HG03342 (cell line): ENCODE results near the gene ALDH3B1.

Source experiments
- ATAC-seq: cut with Tn5 transposase; IDR thresholded peaks from one replicate; pipeline ENCODE4 v1.9.1; 2021; ENCODE audit warnings: mild to moderate bottlenecking, moderate library complexity; ENCODE audit not compliant: unreplicated experiment

The ALDH3B1 gene

GRCh38 chr11:68043349-68044144, 33.4 kb downstream of the ALDH3B1 start:
- ATAC-seq, result no peak

DNA sequence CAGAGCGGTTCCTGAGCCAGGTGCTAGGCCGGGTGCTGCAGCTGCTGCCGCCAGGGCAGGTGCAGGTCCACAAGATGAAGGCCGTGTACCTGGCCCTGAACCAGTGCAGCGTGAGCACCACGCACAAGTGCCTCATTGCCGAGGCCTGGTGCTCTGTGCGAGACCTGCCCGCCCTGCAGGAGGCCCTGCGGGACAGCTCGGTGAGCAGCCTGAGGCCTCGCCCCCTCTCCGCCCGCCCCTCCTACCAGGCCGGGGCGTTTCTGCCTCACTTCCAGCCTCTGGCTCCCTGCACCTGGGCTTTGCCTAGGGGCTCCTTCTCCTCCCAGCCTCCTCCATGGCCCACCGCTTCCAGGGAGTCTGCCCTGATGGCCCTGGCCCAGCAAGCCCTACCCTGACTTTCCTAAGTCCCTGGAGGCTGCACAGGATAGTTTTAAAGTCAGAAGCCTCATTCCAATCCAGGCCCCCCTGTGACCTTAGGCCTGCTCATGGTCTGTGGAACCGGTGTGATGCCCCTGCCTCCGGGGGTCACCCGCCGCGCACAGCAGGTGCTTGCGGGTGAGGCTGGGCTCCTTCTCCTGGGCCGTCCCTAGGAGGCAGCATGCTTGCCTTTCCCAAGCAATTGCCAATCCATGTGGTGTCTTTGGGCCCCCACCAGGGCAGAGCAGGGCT, 34.2 kb downstream of the ALDH3B1 start:
- no peak for ATAC-seq

- ATAC-seq, result no peak
These were observed 34.8 kb downstream of the ALDH3B1 start for GRCh38 chr11:68044898-68045351.

- ATAC-seq, result no peak
These were observed 37.5 kb downstream of the ALDH3B1 start for GRCh38 chr11:68047437-68048290.

GRCh38 chr11:68048681-68049508, 38.8 kb downstream of the ALDH3B1 start:
- no peak for ATAC-seq

DNA sequence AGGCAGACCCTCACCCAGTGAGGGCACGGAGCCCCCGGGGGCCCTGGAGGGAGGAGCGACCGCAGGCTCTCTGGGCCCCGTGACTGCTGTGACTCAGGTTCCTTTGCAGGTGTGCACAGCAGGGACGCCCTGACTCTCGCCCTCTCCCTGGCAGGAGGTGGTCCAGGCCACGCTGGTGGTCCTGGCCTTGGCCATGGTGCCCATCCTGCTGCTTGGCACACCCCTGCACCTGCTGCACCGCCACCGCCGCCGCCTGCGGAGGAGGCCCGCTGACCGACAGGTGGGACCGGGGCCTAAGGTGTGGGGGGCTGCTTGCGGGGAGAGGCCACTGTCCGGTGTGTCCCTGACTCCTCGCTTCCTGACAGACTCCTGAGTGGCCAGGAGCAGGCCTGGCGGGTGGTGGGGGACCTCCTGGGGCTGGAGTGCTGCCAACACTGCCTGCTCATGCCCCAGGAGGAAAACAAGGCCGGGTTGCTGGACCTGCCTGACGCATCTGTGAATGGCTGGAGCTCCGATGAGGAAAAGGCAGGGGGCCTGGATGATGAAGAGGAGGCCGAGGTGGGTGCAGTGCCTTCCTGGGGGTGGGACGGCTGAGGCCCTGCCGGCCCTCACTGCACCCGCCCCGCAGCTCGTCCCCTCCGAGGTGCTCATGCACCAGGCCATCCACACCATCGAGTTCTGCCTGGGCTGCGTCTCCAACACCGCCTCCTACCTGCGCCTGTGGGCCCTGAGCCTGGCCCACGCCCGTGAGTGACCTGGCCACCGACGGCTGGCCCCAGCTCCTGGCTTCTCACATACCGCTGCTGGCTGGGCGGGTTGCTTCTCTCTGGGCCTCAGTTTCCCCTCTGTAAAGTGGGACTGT, 39.6 kb downstream of the ALDH3B1 start:
- ATAC-seq, result no peak

DNA sequence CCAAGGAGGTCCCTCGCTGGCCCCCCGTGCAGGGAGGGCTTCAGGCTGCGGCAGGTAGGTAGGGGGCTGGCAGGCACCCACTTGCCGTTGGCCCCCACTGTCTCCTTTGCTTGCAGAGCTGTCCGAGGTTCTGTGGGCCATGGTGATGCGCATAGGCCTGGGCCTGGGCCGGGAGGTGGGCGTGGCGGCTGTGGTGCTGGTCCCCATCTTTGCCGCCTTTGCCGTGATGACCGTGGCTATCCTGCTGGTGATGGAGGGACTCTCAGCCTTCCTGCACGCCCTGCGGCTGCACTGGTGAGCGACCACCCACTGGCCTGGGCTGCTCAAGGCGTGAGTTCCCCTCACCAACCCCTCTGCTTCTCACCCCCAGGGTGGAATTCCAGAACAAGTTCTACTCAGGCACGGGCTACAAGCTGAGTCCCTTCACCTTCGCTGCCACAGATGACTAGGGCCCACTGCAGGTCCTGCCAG, 40.3 kb downstream of the ALDH3B1 start:
- no peak for ATAC-seq

DNA sequence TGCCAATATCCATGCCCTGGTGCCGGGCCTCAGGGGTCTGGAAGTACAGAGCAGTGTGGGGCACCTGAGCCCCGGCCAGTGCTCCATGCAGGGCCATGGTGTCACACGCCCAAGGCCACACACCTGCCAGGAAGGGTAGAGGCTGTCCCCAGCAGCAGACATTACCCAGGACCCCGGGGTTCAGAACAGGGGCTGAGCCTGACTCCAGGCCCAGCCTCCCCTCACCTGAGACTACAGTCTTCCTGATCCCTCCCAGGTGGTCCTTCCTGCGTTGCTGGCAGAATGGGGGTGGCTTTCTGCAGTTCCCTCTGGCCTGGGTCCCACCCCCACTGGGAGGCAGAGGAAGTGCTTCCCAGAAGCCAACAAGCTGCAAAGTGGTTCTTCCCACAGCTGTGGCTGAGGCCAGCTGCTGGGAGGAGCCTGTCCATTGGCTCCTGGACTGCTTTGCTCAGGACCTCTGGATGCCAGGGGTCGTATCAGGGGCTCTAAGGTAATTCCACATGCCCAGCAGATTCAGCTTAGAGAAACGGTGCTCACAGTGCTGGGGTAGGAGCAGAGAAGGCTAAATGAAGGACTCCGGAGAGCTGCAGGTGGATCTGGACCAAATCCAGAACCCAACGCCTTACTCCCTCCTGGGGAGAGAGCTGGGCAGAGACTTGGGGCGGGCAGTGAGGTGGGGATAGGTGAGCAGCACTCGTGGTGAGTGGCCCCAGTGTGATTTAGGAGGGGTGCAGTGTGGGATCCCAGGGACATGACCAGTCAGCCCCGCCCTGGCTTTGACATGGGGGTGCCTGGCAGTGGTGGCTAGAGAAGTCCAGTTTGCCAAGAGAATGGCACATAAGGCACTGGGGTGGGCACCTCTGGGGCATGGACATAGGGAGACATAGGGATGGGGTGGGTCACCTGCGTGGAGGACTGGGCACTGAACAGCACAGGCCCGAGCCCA, 41.3 kb downstream of the ALDH3B1 start:
- no peak for ATAC-seq

DNA sequence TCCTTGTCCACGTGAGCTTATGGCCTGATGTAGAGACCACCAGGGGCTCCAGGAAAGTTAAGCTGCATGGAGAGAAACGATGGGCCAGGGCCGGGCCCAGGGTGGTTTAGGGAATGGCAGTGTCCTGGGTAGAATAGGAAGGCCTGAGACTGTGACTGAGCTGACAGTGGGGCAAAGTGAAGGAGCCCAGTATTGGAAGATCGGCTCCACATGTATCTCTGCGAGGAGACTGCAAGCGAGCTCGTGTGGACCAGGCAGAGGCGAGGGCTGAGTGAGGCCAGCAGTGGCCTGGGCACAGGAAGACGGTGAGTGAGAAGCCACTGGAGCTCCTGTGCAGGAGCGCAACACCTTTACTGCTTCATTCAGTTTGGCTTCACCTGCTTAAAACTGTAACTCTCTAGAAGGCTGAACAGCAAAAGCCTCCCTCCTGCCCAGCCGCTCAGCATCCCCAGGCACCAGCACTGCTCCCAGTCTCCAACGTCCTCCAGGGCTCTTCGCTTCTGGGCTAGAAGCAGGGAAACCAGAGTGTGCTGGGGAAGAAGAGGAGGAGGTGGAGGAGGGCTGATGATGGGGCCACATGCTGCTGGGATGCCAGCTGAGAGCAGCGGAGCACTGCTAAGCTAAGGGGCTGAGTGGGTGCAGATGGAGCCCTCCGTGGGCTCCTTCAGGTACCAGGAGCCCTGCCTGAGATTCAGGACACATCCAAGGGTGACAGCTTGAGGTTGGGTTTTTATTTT, 42.2 kb downstream of the ALDH3B1 start:
- ATAC-seq, result no peak

DNA sequence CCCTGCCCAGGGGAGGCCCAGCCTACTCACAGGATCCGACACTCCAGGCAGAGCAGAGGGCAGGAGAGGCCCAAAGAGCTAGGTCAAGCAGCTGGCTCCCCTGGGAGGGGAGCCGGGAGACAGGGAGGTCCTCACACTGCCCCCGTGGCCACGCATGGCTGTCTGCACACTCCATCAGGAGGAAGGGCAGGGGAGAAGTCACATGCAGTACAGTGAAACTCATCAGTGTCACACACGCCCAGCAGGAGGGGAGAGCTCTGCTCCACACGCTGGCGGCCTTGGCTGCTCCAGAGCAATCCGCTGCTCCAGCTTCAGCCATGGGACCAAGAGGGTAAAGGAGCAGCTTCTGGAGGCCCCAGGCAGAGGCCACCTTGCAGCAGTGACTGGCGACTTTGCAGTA, 43.0 kb downstream of the ALDH3B1 start:
- no peak for ATAC-seq

GRCh38 chr11:68053981-68054812, 44.1 kb downstream of the ALDH3B1 start:
- no peak for ATAC-seq

DNA sequence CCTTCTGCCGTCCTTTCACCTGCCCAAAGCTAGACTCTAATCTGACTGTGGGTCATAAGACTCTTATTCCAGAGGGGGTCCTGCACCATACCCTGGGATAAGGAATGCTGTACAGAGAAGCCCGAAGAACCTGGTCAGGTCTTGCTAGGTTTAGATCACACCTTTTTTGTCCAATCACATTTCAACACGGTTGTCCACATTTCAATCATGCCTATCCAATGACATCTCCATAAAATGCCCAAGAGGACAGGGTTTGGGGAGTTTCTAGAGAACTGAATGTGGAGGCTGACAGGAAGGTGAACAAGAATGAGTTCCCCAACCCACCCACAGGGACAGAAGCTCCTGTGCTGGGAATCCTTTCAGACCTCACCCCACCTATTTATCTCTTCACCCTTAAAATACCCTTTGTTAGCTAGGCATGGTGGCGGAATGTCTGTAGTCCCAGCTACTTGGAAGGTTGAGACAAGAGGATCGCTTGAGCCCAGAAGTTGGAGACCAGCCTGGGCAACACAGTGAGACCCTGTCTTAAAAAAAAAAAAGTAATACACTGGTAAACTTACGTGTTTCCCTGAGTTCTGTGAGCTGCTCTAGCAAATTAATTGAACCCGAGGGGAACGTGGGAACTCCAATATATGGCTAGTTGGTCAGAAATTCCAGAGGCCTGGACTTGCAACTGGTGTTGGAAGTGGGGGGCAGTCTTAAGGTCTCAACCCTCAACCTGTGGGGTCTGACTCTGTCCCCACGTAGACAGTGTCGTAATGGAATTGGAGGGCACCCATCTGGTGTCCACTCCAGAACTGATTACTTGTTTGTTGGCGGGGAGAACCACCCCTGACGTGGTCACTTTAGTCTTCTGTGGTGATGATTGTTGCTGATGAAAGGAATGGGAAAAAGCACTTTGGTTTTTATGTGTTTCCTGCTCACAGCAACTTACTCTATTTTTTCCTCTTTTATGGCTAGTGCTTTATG, 46.5 kb downstream of the ALDH3B1 start:
- ATAC-seq, result no peak

GRCh38 chr11:68057807-68058206, 47.7 kb downstream of the ALDH3B1 start:
- no peak for ATAC-seq

- ATAC-seq, result no peak
These were observed 51.4 kb downstream of the ALDH3B1 start for GRCh38 chr11:68061508-68061907.

- no peak for ATAC-seq
These were observed 54.8 kb downstream of the ALDH3B1 start for GRCh38 chr11:68064926-68065325.

DNA sequence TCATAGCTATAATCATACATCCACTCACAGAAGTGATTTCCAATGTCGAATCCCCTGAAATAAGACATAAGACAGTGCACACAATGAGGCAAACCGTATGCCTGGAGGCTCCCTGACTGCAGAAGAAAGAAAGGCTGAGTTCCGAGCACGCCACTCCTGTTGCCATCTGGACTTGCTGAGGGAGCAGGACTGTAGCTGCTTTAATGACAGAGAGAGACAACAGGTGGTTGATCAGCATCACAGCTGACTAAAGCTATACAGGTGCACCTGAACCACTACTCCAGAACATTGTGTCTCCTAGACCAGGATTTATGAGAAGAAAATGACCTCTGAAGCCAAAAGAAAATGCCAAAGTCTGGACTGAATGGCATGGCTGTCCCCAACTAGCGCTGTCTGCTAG, 55.7 kb downstream of the ALDH3B1 start:
- no peak for ATAC-seq
